Stimulated activated CD8-positive, alpha-beta memory T cell treated with anti-CD3 and anti-CD28 coated beads, Interleukin-12 subunit alpha, Interleukin-12 subunit beta, amount 100 ng/mL, for 1 hour (primary cell): ENCODE results near the gene GALNT18.
A peak's percentile ranks its signal among the peaks of the same experiment; 100 is the strongest.

Experiments
- DNase-seq: peaks from one replicate; pipeline ENCODE4 v3.0.0-alpha.2; 2020; ENCODE audit warnings: low read depth

The GALNT18 gene

GRCh38 chr11:11265994-11266606 is 355.7 kb downstream of the GALNT18 start:
- DNase-seq: peak; percentile 21

GRCh38 chr11:11265320-11265719 is 356.5 kb downstream of the GALNT18 start:
- no peak for DNase-seq

GRCh38 chr11:11263238-11264005 is 358.4 kb downstream of the GALNT18 start:
- no peak for DNase-seq

- no peak for DNase-seq
Measured at GRCh38 chr11:11262171-11262920, 359.5 kb downstream of the GALNT18 start.

GRCh38 chr11:11261629-11262028 is 360.2 kb downstream of the GALNT18 start:
- DNase-seq: no peak

- DNase-seq: no peak
Measured at GRCh38 chr11:11260903-11261302, 360.9 kb downstream of the GALNT18 start.

- DNase-seq: no peak
Measured at GRCh38 chr11:11253995-11254394, 367.8 kb downstream of the GALNT18 start.

GRCh38 chr11:11253497-11253896 is 368.3 kb downstream of the GALNT18 start:
- no peak for DNase-seq

GRCh38 chr11:11252403-11252802 is 369.4 kb downstream of the GALNT18 start:
- DNase-seq: no peak

- no peak for DNase-seq
Measured at GRCh38 chr11:11251394-11251970, 370.3 kb downstream of the GALNT18 start.

- no peak for DNase-seq
Measured at GRCh38 chr11:11250470-11250869, 371.3 kb downstream of the GALNT18 start.

GRCh38 chr11:11247576-11247975 is 374.2 kb downstream of the GALNT18 start:
- no peak for DNase-seq

GRCh38 chr11:11247086-11247485 is 374.7 kb downstream of the GALNT18 start:
- DNase-seq: no peak

- DNase-seq: no peak
Measured at GRCh38 chr11:11246166-11246565, 375.6 kb downstream of the GALNT18 start.

- no peak for DNase-seq
Measured at GRCh38 chr11:11245453-11245852, 376.4 kb downstream of the GALNT18 start.

GRCh38 chr11:11244470-11245080 is 377.2 kb downstream of the GALNT18 start:
- DNase-seq: no peak

- no peak for DNase-seq
Measured at GRCh38 chr11:11243590-11244469, 378.0 kb downstream of the GALNT18 start.

GRCh38 chr11:11243209-11243589 is 378.6 kb downstream of the GALNT18 start:
- no peak for DNase-seq

GRCh38 chr11:11241284-11241683 is 380.5 kb downstream of the GALNT18 start:
- DNase-seq: no peak

GRCh38 chr11:11239959-11240358 is 381.8 kb downstream of the GALNT18 start:
- no peak for DNase-seq
